Kidney (tissue), 14 donors: ENCODE results near the gene DGKG. TPM values are rescaled to one million over a fixed set of nuclear protein-coding genes. Genes with fewer than 3 reads are reported as not detected.

ENCODE experiments used
- DNase-seq, 5 donors: peaks; one replicate each; pipeline ENCODE4 v3.0.0-alpha.2; 2013 to 2020
- FAIRE-seq: peaks from 2 replicates; lab custom pipeline; 2012; peaks lifted over from hg19 to GRCh38; lab: Jason Lieb, UNC
- H3K27ac ChIP-seq, 2 donors: one replicate each; pipeline ENCODE4 v1.7.0; 2013; ENCODE audit warnings: low read depth in 2 of 2, low read length in 2 of 2, inconsistent platforms in 1 of 2
- H3K27me3 ChIP-seq: one replicate; pipeline ENCODE4 v1.7.1; 2013; ENCODE audit warnings: low read length, inconsistent platforms; ENCODE audit not compliant: control insufficient read depth, insufficient read depth
- H3K36me3 ChIP-seq, 3 donors: one replicate each; pipeline versions ENCODE4 v1.7.0 to v1.7.1; 2013; ENCODE audit warnings: low read length in 3 of 3, control low read depth in 1 of 3, inconsistent platforms in 1 of 3; ENCODE audit not compliant: insufficient read depth in 3 of 3, control insufficient read depth in 2 of 3
- H3K4me1 ChIP-seq, 3 donors: one replicate each; pipeline versions ENCODE4 v1.7.0 to v1.7.1; 2013; ENCODE audit warnings: low read length in 3 of 3, inconsistent platforms in 1 of 3, low read depth in 1 of 3; ENCODE audit not compliant: control insufficient read depth in 2 of 3, insufficient read depth in 2 of 3
- H3K4me3 ChIP-seq, 3 donors: one replicate each; pipeline versions ENCODE4 v1.7.0 to v1.8.1; 2013; ENCODE audit warnings: low read length in 3 of 3, control low read depth in 1 of 3, inconsistent platforms in 1 of 3
- H3K9ac ChIP-seq, 3 donors: one replicate each; pipeline versions ENCODE4 v1.7.0 to v1.7.1; 2013; ENCODE audit warnings: low read length in 3 of 3, control low read depth in 1 of 3, inconsistent platforms in 1 of 3
- H3K9me3 ChIP-seq, 3 donors: one replicate each; pipeline versions ENCODE4 v1.7.0 to v1.7.1; 2013; ENCODE audit warnings: low read length in 3 of 3, control low read depth in 1 of 3, inconsistent platforms in 1 of 3; ENCODE audit not compliant: control insufficient read depth in 2 of 3, insufficient read depth in 1 of 3
- intact Hi-C: fragments of 100-400 bp; cut with DNase I; formaldehyde crosslinking; loops from one replicate; pipeline ENCODE4 v1.11.1; 2022
- polyA plus RNA-seq: library from polyadenylated mRNA; stranded (reverse); fragments of 350-450 nt; fragmentation: Illumina TruSeq; extraction: RNeasy Lipid Tissue Mini Kit (QIAGEN cat#74804); gene quantifications from one replicate; pipeline ENCODE4 v1.2.3, GENCODE V29; 2014; ENCODE audit warnings: low read depth, low replicate concordance; ENCODE audit not compliant: insufficient read depth
- total RNA-seq: library from RNA; stranded (reverse); fragmentation: NEBNext Ultra II Directional; extraction: Animal tissue kit (Norgen Biotek cat#: 25700); gene quantifications from one replicate; pipeline ENCODE4 v1.2.1, GENCODE V29; 2021
- TF ChIP-seq, protein P1 (sequence below): IDR thresholded peaks from 3 replicates; pipeline ENCODE4 v1.5.1; 2012; ENCODE audit warnings: mild to moderate bottlenecking, moderate library complexity, borderline replicate concordance; ENCODE audit not compliant: insufficient read depth; ENCODE audit errors: extremely low read depth
- donor health status: control.
- donor health status: control.
- donor health status: control.
- donor health status: control.
- donor health status: control.
- donor health status: DM: yes; HTN: yes; CAD: no.
- donor health status: Normal renal cell carcinoma (clear cell type).

Gene DGKG
- total and polyA plus RNA-seq, 2 donors from 2014 or later: 0.95 to 11.4 TPM

DNA sequence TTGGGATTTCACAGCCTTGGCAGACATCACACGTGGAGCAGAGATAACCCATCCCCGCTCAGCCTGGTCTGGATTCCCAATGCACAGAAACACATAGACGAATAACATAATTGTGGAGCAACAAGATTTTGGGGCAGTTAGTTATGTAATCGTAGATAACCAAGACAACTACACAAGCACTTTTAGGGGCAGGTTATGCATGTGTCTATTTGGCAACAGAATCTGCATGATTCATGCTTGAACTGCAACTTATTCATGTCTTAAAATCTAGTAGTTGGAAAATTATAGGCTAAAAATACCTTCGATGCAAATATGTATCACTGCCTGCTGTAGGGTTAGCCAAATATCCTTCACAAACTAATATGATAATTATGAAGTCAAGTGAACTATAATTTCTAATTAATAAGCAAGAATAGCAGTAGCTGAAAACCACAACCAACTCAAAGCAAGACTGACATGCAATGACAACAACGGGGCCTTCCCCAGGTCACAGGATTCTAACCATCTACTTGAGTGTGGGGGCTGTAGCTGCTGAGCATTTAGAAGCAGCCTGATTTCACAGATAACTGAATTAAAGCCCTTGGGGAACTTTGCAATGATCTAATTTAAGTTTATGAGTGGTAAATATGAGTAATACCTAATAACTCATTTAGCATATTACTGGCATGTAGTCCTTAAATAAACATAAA is 31.1 kb downstream of the DGKG start:
- Histone ChIP-seq H3K36me3 (no peaks in the 10 kb centered on the region), H3K9me3 (no peaks in the 10 kb centered on the region), H3K27ac (no peak overlapping the region), H3K4me3 (no peak overlapping the region), H3K9ac (no peak overlapping the region), H3K4me1 (no peaks in the 10 kb centered on the region), H3K27me3 (no peaks in the 10 kb centered on the region)
- TF ChIP-seq, protein P1, sequence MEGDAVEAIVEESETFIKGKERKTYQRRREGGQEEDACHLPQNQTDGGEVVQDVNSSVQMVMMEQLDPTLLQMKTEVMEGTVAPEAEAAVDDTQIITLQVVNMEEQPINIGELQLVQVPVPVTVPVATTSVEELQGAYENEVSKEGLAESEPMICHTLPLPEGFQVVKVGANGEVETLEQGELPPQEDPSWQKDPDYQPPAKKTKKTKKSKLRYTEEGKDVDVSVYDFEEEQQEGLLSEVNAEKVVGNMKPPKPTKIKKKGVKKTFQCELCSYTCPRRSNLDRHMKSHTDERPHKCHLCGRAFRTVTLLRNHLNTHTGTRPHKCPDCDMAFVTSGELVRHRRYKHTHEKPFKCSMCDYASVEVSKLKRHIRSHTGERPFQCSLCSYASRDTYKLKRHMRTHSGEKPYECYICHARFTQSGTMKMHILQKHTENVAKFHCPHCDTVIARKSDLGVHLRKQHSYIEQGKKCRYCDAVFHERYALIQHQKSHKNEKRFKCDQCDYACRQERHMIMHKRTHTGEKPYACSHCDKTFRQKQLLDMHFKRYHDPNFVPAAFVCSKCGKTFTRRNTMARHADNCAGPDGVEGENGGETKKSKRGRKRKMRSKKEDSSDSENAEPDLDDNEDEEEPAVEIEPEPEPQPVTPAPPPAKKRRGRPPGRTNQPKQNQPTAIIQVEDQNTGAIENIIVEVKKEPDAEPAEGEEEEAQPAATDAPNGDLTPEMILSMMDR: no peak
- DNase-seq: no peak
- no peak for FAIRE-seq
- intact Hi-C loops: no loop called here

- H3K27me3 ChIP-seq: no peaks in the 10 kb centered on the region
- DNase-seq (no peak), FAIRE-seq (no peak)
- TF ChIP-seq, protein P1: no peak
- intact Hi-C loops: no loop called here
- H3K4me3 ChIP-seq: no peak overlapping the region
- no peak overlapping the region for H3K9ac ChIP-seq
- no peaks in the 10 kb centered on the region for H3K9me3 ChIP-seq
- H3K27ac ChIP-seq: no peak overlapping the region
- no peaks in the 10 kb centered on the region for H3K4me1 ChIP-seq
- no peaks in the 10 kb centered on the region for H3K36me3 ChIP-seq
These were observed 32.4 kb downstream of the DGKG start for GRCh38 chr3:186329589-186329988.

DNA sequence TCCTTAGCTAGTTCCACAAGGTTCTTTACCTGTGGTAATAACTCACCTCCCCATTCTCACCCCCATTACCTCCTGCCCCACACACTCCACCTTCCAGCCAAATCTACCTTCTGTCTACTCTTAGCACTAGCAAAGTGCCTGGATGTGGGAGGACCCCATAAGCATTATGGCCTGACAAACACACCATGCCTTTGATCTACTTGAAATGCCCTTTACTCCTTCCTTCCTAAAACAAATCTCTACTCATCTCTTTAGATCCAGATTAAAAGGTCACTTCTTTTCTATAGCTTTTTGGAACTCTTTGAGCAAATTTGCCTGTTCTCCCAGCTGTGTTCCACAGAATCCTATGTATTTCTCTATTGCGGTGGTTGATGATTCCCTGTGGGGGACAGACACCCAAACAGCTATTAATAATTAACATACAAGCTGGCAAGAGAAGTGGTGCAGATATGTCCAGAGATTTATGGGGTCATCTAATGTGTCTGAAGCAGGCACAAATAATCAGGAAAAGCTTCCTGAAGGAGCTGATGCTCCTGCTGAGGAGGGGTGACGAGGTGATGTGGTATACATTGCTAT is 34.0 kb downstream of the DGKG start:
- H3K4me1 ChIP-seq: no peaks in the 10 kb centered on the region
- no peak overlapping the region for H3K9ac ChIP-seq
- intact Hi-C loops: no loop called here
- no peak overlapping the region for H3K4me3 ChIP-seq
- no peaks in the 10 kb centered on the region for H3K9me3 ChIP-seq
- H3K36me3 ChIP-seq: no peaks in the 10 kb centered on the region
- H3K27me3 ChIP-seq: no peaks in the 10 kb centered on the region
- DNase-seq: peak in 1 of 5 donors; percentile 10
- FAIRE-seq: no peak
- no peak overlapping the region for H3K27ac ChIP-seq
- TF ChIP-seq, protein P1: no peak
